Measurements from ENCODE around the gene ZNRF3.

Gene ZNRF3

DNA sequence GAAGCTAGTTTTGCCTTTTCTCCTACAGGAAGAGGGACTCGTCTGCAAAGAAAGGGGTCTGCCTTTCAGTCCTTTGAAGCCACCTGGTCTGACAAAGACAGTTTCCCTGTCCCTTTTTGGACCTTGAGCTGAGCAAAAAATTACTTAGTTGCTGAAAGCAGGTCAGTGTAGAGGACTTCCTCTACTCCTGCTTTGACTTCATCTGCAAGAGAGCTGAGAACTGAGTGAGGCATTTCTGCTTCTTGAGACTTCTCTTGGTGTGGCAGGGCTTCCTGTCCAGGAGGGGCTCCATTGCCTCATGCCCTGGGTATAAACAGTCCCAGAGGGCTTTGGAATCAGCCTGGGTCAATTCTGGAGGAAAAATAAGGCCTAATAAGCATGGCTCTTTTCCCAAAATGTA lies 73.1 kb downstream of the ZNRF3 start:
- DNase-seq = no peak

DNA sequence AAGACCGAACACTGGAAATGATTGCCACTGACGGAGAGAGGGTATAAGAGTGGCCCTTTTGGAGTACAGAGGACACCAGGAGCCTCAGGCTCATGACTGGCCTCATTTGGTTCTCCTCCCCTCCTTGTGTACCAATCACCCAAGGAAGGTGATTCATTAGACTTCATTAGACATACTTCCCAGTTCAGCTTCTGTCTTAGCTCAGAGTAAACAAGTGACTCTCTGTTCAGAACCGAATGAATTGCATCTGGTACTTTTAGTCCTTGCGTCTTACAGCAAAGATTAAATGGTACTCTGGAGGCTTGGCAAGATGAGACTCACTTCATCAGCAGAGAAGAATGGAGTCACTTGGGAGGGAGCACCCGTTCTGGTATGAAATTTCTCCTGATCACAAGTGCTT lies 75.2 kb downstream of the ZNRF3 start:
- DNase-seq = no peak

DNA sequence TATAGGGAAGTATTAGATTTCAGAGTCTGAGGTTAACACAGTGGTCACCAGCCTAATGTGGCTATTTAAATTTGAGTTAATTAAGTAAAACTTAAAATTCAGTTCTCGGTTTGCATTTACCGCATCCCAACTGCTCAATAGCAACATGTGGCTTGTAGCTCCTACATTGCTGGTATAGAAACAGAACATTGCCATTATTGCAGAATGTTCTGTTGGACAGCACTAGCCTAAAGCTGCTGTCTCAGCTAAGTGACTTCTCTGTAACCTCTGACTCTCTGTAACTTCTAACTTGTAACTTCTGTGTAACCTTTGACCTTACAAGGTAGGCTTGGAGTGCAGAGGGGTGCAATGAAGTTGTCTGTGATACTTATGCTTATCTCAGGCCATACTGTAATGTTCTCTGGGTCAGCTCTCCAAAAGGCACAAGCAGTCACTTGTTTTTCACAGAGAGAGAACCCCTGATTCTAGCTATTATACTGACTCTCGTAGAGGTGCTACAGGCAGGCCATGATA lies 78.7 kb downstream of the ZNRF3 start:
- DNase-seq = no peak

DNA sequence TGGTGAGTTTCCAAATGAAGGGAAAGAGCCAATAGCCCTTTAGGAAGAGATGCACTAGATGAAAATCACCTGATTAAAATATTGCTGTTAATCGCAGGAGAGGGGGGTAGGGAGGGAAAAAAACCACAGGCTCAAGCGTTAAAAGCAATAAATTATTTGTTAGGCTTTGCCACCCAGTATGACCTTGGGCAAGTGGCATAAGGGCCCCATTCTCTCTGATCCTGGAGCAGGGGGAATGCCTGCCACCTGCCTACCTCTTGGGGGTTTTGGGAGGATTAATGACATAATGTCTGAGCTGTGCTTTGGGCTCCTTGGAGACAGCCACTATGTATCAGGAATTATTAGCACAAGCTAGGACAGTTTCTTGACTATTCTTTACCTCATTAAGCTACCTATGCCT lies 80.0 kb downstream of the ZNRF3 start:
- DNase-seq = no peak

DNA sequence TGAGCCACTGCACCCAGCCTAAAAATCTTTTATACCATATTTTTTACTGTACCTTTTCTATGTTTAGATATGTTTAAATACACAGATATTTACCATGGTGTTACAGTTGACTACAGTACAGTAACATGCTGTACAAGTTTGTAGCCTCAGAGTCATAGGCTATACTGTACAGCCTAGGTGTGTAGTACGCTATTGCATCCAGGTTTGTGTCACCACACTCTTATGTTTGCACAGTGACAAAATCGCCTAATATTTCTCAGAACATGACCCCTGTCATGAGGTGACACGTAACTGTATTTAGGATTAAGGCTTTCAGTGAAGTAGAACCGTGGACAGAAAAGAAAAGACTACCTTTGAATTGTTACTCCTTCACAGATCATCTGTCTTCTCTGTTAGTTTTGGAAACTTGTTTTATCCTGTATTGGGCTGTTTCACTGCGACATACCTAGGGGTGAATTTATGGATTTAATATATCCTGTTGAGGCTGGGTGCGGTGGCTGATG lies 83.8 kb downstream of the ZNRF3 start:
- no peak for DNase-seq

DNA sequence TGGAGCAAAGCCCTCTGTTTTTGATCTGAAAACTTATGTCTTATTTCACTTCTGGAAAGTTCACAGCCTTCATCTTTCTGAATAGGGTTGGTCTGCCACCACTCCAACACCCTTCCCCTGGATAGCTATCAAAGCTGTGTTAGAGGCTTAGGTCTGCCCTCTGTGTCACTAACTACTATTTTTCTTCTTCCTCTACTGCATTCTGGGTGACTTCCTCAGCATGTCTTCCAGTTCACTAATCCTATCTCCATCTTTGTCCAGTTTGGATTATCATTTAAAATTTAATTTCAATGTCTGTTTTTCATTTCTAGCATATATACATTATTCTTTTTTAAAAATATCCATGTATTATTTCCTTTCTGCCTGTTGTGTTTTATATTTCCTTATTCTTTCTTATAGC lies 84.6 kb downstream of the ZNRF3 start:
- no peak for DNase-seq

DNA sequence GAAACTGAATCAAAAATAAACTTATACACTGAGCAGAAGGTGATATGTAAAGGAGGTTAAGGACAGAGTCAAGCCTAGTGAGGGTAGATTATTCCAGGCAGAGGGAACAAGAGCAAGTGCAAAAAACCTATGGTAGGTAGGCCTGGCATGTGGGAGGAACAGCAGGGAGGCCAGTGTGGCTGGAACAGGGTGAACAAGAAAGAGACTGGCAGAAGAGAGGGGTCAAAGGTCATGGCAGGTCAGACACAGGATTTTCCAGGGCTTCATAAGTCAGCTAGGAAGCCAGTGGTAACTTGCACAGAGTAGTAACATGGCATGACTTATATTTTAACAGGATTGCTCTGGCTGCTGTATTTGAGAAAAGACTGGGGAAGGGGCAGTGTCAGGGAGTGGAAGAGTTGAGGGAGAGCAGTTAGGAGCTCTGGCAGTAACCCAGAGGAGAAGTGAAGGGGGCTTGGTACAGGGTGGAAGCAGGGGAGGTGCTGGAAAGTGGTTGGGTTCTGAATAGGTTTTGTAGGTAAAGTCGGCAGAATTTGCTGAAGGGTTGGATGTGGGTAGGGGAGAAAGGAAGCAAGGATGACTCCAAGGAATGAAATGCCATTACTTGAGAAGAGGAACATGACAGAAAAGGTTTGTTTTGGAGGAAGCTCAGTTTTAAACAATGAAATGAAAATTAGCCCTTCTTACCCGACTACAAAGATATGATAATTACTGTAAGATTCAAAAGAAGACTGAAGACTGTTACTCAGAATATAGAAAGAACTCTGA lies 86.2 kb downstream of the ZNRF3 start:
- no peak for DNase-seq

DNA sequence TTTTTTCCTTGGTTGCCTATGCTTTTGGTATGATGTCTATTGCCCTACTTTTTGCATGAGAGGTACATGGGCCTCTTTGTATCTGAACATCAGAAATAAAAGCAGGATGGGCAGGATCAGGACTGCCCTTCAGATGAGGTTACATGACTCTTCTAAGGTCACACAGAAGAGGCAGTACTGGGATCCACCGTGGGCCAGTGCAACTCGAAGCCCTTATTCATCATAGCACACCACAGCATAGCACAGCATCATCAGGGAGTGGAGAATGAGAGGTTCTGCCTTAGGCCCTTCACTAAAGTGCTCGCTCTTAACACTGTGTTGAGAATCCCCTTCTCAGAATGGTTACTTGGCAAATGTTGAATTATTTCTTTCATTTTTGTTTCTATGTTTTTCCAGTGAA lies 90.0 kb downstream of the ZNRF3 start:
- DNase-seq = no peak

DNA sequence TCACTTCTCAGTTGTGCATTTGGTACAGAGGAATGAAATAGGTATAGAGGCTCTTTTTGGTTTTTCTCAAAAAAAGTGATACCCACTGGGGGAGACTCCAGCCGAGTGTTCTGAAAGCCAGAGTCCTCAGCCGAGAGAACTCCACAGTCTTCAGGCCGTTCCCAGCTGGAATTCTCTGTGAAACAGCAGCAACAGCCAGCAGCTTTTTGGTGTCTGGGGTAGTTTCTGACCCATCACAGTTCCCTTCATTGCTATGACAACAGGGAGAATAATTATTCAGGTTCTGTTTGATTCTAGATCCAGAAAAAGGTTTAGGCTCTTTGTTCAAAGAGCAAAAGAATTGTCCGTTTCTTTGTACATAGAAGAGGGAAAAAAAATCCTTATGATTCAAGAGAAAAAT lies 93.7 kb downstream of the ZNRF3 start:
- no peak for DNase-seq

DNA sequence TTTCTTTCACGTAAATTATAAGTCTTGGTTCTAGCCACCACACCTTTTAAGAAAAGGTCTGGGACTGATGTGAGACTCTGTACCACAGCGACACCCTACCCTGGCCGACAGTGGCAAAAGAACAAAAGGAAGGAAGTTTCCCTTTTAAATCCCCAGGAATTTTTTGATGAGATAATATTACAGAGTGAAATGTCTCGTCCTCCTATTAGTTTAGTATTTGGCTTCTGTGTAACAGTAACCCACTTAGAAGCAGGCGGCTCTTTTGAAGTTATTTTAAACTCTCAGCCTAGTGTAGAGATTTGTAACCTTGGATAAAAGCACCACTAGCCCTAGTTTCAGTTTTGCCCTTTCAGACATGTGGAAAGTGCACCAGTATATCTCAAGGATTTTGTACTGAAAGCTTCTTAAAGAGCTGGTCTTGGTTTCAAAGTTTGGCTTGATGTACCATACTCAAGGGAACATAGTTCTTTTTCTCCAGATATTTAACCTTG lies 94.2 kb downstream of the ZNRF3 start:
- peak; percentile 59 for DNase-seq

DNA sequence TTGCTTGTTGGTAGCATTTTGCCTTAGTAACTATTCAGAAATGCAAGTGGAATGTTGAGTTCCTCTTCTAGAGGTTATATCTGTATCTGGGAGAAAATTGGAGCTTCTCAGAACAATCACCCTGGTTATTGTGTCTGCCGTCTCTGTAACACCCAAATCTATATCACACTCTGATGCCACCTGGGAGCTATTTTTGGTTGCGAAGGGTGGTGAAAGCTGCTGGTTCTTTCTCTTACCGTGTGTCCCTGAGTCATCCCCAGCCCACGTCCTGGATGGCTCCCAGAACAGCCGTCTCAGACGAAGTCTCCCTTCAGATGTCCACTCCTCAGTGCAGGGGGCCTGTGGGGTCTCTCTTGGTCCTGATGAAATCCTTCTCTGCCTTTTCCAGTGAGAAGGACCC lies 94.8 kb downstream of the ZNRF3 start:
- DNase-seq = peak; percentile 23

DNA sequence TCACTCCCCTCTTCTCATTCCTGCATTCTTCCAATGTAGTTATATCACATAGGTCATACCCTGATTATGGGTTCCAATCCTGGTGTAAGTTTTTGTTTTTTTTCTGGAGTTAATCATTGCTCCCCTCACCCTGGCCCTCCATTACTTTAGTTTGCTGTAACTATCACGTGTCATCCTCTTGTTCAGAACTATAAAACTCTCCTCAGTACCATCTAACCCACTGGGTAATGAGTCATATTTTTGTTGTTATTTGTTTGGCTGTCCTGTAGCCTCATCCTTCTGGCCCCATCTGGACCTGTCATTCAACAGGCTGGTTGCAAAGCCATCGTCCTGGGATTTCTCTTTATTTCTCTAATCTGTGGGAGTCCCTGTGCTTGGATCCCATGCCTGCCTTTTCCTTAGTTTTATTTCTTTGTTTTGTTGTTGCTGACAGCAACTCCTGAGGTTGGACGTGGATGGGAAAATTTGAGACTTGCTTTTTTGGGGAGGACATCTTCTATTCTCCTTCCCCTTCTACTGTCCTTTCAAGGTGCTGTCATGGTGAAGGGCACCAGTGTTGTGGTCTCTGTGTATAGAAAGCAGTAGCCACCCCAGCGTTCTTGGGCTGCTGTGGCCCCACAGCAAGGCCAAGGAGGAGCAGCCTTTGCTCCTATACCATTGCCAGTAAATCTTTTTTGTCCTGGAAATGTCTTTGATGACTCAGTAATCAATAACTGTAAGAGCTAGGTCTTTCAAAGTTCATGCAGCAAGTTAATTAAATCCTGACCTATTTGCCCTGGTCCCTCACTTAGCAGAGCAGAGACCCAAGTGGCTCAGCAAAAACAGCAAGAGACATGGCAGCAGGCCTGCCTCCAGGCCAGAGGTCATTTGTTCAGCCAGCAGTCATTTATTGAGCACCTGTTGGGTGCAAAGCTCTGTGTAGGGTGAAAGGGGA lies 95.8 kb downstream of the ZNRF3 start:
- DNase-seq = no peak

DNA sequence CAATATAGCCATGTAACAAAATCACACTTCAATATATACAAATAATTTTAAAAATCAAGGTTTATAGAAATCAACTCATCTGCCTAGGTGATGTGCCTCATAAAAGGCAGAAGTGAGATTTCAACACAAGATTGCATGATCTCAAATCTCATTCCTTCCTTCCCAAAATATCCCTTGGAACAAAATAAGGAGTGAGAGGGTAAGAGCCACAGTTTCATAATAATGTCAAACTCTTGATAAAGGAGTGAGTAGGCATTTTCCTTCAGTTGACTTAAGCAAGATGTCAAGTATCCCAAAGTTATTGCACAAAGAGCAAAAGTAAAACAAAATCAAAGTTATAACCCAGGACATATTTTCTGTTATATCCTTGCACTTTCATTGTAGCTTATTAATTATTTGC lies 97.0 kb downstream of the ZNRF3 start:
- no peak for DNase-seq

DNA sequence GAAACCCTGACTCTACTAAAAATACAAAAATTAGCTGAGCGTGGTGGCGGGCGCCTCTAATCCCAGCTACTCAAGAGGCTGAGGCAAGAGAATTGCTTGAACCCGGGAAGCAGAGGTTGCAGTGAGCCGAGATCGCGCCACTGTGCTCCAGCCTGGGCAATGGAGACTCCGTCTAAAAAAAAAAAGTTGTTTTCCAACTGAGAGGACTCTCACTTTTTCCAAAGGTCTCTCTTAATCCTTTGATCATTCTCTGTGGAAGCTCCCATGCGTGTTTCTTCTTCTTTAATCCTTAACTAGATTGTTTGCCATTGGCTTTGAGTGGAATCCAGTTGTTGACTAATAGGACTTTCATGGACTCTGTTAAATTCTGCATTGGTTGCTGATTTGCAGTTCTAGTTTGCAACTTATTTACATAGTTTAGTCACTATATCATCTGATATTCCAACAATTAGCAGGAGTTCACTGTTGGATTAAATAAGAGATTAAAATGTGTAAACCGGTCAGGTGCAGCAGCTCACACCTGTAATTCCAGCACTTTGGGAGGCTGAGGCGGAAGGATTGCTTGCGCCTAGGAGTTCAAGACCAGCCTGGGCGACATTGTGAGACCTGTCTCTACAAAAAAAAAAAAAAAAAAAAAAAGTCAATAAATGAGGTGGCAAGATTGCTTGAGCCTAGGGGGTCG lies 98.6 kb downstream of the ZNRF3 start:
- DNase-seq = peak; percentile 40

DNA sequence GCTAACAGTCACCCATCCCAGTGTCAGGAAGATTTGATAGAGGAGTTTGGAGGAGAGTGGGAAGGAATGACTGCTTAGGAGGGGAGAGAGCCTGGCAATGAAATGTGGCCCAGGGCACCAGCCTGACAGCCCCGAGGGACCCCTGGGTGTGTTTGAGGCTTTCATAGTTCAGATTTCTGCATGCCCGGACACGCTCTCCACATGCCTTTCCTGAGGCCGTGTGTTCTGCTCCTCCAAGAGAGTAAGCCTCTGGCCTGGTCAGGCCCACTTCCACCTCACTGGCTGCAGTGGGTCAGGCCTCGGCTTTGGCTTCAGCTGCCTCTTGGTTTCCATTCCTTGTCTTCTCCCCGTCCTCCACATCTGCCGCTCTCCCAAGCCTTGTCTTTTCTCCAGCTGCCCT lies 99.8 kb downstream of the ZNRF3 start:
- DNase-seq = no peak

DNA sequence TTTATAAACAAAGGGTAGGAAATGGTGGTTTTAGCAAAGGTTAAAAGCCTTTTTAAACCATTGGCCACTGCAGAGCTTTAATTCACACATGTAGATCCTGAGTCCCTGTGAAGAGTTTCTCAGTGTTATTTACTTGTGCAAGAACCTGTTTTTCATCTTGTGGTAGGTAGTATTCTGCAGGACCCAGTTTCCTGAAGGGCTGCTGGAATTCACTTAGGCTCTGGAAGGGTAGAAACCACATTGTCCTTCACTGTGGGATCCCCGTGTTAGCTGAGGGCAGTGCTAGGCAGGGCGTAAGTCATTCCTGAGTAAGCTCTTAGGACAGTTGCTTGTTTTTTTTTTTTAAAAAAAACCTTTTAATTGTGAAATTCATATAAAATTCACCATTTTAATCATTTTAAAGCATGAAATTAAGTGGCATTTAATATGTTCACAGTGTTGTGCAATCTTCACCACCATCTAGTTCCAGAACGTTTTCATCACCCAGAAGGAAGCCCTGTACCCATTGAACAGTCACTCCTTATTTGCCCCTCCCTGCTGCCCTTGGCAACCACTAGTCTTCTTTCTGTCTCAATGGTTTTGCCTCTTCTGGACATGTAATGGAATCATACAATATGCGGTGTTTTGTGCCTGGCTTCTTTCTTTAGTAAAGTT lies 100.5 kb downstream of the ZNRF3 start:
- no peak for DNase-seq

DNA sequence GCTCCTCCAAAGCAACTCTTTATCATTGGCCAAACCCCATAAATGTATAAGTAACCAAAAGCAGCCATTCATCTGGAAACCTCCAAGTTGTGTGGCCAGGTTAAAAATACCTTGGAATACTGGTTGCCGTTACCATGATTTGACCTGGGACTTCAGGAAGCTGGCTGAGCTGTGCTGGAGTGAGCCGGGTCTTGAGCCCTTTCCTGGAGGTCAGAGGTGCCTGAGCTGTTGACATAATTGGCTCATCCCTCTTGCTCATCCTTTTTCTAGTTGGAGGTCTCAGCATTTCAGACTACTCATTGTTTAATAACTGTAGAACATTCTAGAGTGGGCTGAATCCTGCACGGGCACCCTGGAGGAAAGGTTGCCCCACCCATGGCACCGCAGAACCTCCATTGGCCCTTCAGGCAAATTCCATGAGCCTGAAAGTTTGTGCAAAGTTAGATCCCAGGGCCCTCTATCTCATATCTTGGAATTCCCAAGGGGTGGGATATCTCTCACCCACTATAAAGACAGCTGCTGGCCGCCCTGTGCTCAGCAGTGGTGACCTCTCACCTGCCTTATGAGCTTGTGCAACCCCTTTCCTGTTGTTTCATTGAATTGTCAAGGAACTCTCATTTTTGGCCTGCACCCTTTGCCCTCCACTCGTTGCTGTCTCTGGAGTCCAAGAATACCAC lies 101.2 kb downstream of the ZNRF3 start:
- no peak for DNase-seq

DNA sequence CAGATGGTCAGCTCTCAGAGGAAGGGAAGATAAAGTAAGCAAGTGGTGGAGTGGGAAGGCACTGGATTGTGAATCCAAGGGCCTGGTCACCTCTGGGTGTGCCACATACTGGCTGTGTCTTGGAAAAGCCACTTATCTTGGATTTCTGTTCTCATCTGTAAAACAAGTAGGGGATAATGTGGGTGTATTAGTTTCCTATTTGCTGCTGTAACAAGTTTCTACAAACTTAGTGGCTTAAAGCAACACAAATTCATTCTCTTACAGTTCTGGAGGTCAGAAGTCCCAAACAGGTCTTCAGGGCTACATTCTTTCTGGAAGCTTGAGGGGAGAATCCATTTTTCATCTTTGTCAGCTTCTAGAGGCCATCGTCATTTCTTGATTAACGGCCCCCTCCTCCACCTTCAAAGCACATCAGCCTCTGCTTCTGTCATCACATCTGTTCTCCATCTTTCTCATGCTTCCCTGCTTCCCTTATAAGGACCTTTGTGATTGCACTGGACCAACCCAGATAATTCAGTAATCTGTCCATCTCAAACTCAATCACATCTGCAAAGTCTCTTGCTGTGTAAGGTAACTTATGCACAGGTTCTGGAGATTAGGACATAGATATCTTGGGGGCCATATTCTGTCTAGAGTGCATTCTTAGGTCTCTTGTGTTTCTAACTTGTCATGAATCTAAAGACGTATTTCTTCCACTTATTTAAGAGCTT lies 102.4 kb downstream of the ZNRF3 start:
- DNase-seq = no peak

DNA sequence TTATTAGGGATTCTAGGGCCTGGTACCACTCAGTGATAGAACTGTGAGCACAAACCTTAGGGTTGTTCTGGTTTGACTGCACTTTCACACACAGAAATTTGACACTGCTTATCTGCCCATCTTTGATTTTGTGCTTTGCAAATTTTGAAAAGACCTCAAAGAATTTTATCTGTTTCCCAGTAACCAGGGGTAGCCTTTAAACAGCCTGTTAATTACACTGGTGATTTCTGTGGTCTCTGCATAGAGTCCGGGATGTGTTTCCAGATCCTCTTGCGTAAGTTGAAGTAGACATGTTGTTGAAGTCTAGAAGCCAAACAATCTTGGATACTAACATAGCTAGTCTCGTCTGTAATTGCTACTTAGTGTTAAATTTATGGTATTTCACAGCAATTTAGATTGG lies 103.0 kb downstream of the ZNRF3 start:
- DNase-seq = no peak

DNA sequence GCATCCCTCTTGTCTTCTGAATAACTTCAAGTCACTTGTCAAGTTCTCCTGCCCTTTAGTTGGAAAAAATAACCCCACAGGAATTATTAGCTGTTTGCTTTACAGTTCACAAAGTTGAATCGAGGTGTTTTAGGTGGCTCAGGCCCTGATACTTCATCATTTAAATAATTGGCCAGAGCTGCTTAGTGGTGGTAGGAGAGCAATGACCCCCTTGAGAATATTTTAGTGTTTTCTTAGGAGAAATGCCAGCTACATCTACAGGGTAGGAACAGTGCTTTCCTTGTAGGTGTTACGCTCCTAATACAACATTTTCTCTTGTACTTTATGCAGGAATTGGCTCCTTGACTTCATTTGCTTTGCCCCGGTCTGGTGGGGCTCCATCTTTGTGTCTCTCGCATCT lies 105.1 kb downstream of the ZNRF3 start:
- DNase-seq = no peak

DNA sequence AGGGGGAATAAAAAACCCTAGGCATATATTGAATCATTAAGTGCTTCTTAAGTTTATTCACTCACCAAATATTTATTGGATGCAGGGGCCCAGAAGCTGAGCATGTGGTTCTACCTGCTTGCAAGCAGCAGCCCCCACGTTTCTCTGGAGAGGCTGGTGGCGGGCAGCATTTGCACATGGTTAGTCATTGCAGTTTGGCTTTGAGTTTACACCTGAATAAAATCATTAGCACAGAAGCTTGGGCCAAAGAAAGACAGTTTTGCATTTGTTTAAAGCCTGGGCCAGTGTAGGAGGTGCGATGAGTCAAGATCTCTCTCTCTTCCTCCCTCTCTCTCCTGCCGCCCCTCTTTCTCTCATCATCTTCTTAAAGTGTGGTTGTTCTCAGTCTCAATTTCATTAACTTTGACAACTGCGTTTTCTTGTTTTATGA lies 105.7 kb downstream of the ZNRF3 start:
- peak; percentile 79 for DNase-seq
